Anterior cingulate cortex (tissue), 58 donors: ENCODE data around the gene SIRT2.
A peak's percentile ranks its signal among the peaks of the same experiment; 100 is the strongest.

Source experiments
- DNase-seq, 58 donors: peaks; one replicate each; lab custom pipeline; 2025; lab: John Stamatoyannopoulos, UW

SIRT2 gene

DNA sequence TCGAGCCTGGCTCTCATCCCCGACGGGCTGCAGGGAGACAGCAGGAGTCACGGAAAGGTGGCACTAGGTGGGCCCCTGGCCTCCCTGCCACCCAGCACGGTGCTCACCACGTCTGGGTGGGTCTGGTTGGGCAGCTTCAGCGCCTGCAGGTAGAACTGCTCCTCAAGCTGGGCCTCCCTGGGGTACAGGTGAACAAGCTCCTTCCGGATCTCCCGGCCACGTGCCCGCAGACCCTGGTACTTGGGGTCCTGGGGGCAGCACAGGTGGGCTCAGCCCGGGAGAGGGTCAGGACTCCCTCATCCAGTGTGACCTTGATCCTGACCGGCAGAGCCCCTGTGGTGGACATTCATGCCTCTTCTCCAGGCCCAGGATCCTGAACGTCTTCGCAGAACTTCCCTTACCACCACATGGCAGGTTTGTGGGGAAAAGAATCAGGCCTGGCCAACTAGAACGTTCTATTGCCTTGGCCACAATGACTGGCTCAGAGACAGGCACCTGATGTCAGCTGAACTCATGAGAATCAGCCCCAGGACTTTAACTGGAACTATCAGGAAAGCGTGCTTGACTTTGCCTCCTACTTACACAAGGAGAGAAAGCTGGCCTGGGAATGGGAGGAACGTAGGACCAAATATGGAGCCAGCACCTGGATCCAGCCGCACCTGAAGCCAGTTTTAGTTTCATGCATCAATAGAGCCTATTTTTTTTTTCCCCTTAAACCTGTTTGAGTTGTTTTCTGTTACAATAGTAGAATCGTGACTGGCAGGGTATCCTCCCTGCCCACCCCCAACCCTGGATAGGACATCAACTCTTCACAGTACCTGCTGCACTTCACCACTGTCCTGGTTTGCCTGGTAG, 22.2 kb upstream of the SIRT2 start:
- DNase-seq = no peak

DNA sequence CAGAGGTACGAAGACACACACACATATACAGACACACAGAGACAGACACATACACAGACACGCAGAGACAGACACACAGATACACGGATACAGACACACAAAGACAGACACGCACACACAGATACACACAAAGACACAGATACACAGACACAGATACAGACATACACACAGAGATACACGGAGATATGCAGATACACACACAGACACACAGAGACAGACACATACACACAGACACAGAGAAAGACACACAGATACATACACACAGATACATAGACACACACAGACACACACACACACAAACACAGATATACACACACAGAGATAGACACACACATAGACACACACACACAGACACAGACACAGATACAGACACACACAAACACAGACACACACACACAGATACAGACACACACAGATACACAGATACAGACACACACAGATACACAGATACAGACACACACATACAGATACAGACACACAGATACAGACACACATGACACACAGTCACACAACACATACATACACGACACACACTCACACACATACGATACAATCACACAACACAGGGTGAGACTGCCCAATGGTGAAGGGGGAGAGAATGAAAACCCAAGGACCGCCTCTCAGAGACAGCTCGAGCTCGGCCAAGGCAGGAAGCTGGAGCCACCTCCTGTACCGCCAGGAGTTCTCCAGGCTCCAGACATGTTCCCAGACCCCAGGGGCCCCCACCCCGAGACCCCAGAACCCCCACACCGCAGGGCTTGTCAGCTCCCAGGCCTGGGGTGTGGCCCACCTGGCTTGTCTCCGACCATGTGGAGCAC, 21.4 kb upstream of the SIRT2 start:
- no peak for DNase-seq

DNA sequence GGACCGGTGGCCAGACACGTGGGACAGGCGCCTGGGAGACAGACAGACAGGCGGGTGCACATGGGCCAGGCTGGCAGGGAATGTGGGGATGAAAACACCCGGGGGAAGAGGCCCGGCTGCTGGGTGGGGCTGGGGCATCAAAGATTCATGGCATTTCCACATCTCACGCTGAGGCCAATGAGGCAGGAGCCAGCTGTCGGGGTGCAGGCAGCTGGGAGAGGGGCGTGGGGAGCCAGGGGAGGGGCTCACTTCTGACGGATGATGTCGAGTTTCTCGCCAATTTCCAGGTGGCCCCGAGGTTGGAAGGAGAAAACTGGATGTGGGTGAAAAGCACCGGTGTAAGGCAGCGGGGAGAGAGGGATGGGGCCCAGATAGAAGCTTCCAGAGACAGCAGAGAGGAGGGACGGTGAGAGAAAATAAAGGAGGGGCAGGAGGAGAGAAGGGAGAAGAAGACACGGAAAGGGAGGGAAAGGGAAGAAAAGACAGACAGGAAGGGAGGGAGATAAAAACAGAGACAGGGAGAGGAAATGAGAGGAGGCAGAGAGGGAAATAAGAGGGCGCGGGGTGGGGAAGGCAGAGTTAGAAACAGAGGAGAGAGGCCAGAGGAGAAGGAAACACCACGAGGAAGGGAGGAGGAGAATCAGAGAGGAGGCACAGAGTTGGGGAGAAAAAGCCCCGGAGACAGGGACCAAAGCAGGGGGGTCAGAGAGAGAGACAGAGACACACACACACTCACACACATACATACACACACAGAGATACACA, 20.6 kb upstream of the SIRT2 start:
- no peak for DNase-seq

DNA sequence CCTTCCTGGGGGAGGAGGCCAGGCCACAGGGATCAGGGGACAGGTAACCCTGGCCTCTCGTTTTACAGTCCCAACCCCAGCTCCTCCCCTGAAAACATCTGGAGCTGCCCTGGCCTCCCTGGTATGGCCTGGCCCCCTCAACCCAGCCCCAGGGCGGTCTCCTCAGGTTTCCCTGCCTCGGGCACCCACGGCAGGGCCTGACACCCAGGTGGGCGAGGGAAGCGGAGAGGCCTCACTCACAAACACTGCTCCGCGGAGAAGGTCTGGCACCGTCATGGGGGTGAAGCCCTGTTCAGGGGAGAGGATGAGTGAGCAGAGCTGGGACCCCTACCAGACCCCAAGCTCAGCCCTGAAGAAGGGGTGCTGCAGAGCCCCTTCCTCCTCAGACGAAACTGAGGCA, 19.1 kb upstream of the SIRT2 start:
- no peak for DNase-seq

DNA sequence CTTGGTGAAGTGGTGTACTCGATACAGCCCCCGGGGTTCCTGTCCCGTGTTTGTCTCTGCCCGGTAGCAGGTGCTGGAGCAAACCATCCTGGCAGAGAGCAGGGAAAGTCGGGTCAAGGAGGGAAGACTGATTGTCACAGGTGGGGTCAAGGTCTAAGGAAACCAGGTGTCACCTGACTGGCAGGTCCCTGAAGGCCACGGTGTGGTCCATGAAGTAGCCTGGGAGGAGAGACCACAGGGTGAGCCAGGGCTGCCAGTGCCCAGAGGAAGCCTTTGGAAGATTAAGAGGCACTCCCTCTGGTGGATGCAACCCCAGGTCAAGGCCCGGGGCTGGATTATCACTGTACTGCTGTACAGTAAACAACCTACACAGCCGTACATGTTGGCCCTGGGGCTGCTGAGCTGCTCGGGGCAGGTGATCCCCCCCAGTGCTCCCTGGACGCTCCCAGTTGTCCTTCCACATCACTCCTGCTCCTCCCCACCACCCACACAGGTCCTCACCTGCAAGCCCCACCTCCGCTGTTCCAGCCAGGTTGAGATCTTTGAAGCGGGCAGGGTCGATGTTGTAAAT, 18.6 kb upstream of the SIRT2 start:
- DNase-seq = no peak

DNA sequence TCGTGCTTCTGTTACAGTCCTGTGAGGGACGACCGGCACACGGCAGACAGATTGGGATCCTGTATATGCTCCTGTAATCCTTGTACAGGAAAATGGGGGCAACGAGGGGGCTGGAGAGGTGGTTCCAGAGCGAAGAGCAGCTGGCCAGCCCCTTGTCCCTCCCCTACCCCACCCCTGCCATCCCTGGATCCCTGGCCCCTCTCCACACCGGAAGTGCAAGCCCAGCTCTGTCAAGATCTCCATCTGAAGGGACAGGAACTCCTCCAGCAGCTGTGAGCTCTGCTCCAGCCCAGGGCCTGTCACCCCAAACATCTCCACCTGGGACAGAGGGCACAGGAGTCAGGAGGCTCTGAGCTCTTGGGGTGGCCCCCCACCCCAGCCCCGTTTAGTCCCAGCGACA, 18.1 kb upstream of the SIRT2 start:
- no peak for DNase-seq

DNA sequence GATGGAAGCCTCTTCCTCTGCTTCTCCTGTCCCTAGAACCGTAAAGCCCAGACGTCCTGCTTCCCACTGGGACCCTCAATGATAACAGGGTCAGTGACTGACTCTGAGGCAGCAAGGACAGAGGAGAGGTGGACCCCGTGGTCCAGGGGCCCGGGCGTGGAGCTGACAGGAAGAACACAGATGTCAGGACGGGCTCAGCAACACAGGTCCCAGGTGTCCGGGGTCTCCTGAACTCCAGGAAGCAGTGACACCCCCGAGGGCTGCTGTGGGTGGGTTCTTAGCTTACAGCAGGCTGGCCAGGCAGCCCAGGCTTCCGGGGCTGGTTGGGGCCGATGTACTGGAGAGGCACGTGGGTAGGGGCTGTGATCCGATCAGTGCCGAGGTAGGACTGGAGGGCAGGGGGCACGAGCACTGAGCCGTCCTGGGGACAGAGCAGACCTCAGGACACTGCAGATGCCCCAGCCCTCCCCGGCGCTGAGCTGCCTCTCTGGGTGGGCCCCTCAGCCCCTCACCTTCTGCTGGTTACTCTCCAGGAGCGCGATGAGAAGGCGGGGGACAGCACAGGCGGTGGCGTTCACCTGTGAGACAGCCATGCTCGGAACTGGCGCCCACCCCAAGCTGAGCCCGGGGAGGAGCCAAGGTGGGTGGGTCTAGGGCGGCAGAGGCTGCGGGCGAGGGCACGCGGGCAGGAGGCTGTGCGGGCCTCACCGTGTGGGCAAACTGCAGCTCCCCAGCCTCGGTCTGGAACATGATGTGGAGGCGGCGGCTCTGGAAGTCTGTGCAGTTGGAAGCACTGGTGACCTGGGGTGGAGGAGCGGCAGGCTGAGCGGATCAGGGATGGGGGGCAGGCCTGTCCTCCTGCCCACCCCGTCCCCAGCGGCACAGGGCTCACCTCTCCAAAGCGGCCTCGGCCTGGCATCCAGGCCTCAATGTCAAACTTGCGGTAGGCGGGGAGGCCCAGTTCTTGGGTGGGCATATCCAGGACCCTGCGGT, 16.2 kb upstream of the SIRT2 start:
- no peak for DNase-seq

DNA sequence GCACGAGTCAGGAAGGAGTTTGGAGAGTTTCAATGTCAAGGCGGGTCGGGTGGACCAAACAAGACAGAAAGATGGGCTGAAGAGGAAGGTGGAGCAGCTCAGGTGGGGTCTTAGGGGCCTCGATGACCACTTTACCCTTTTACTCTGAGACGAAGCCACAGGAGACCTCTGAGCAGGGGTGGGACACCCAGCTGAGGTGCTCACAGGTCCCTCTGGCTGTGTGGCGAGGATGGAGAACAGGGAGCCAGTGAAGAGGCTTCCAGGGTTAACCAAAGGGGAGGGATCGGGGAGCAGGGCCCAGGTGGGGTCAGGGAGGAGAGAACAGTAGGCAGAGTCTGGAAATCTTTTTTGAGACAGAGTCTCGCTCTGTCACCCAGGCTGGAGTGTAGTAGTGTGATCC, 14.5 kb upstream of the SIRT2 start:
- DNase-seq = no peak

DNA sequence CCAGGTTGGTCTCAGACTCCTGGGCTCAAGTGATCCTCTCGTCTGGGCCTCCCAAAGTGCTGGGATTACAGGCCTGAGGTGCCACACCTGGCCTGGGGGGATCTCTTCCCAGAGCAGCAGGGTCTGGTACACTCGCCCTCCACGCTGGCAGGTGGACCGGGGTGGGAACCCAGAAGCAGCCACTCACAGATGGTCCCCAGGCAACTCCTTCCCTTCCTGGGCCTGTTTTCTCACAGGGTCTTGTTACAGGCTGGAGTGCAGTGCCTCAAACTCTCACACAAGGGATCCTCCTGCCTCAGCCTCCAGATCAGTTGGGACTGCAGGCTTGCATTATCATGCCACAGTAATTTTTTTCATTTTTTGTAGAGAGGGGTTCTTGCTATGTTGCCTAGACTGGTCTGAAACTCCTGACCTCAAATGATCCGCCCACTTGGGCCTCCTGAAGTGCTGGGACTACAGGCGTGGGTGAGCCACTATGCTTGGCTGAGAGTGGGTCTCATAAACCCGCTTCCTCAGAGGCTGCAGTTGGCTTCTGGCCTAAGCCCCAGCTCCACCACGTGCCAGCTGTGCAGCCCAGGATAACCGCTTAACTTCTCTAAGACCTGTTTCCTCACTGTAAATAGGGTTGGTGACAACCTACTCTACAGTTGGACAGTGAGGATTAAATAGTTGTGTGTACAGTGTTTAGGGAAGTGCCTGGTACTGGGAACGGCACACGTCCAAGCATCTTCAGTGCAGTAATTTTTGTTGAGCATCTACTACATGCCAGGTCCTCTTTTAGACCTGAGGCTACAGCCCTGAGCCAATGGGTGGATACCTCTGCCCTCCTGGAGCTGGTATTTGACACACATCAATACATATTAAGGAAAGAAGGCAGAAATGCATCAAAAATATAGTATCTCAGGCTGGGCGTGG, 13.4 kb upstream of the SIRT2 start:
- no peak for DNase-seq

DNA sequence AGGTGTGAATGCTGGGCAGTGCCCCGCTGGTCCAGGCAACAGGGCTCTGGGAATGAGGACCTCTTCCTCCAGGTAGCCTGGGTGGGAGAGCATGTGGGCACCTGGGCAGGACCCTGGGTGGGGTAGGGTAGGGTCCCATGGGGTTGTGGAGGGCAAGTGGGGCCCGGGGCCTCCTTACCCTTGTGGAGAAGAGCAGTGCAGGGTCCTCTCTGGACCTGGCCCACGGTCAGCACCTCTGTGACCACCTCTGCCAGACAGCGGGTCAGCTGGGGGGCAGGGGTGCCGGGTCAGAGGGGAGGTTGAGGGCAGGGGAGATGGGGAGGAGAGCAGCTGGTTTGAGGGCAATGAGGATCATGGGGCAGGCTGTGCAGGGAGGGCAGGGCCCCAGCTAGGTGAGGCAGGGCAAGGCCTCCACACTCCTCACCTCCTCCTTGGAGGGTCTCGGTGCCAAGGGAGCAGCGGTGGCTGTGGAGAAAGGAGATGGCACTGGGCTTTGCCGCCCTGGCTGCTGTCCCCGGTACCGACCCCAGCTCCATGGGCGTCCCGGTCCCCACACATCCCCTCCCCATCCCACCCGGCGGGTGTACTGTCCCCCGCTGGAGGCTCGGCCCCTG, 12.1 kb upstream of the SIRT2 start:
- DNase-seq = no peak

DNA sequence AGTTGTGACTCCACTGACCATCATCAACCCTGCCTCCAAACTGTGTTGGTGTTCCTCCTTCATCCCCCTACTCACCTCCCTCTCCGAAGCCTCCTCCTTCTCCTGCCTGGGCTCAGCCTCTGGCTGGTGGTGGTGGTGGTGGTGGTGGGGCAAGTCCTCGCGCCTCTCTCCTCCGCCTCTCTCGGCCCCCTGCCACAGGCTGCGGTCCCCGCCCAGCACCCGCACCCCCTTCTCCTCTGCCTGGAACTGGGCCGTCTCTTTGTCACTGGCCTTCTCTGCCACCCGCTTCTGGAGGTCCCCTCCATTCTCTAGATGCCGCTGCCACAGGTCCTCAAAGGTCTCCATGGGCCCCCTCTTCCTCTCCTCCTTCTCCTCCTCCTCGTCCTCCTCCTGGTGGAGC, 11.1 kb upstream of the SIRT2 start:
- no peak for DNase-seq

DNA sequence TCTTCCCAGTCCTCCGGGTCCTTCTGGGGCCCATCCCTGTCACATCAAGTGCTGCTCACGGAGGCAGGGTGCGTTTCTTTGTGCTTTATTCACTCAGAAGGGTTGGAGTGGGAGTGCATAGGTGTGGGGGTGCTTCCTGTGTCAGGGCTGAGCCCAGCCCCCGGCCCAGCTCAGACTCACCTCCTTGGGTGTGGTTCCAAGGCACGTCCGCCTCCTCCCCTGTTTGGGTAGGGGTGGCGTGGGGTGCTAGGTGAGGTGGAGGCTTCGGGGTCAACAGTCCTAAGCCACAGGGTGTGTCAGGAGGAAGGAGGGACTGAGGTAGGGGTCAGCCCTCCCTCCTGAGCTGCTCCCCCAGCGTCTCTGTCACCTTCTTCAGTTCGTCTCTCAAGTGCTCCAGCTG, 9.5 kb upstream of the SIRT2 start:
- peak in 1 of 58 donors; percentile 24 for DNase-seq

DNA sequence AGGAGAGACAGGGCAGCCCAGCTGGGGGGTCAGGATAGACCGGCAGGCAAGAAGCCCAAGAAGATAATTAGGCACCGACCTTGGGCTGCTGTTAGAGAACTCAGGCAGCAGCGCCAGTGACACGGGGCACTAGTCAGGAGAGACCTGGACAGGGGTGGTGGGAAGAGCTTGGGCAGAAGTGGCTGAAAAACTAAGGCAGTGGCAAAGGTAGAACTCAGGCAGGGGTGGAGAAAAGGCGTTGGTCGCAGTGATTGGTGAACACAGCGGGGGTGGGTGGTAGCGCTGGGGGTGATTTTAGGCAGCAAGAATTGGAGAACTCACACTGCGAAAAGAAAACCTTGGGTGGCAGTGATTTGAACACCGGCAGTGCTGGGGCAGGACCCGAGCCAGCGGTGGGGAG, 8.3 kb upstream of the SIRT2 start:
- DNase-seq = no peak

DNA sequence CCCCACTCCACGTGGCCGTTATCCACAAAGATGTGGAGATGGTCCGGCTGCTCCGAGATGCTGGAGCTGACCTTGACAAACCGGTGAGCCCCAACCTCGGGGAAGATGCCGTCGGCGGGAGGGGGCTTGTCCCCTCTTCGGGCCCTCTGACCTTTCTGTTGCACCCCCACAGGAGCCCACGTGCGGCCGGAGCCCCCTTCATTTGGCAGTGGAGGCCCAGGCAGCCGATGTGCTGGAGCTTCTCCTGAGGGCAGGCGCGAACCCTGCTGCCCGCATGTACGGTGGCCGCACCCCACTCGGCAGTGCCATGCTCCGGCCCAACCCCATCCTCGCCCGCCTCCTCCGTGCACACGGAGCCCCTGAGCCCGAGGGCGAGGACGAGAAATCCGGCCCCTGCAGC, 7.8 kb upstream of the SIRT2 start:
- no peak for DNase-seq

DNA sequence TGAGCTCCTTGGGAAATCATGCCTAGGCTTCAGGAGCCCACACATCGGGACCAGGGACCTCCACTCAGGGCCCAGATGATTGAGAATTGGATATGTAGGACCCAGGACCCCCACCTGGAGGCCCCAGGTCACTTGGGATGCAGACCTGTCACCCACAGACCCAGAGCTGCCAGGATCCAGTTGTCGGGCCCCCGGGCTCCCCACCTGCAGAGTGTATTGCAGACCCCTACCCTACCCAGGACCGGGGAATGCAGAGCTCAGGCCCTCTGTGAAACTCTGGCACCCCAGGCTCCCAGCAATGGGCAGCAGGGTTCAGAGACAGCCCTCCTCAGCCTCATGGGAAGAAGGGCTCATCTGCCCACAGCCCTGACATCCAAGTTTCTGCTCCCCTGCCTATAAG, 6.2 kb upstream of the SIRT2 start:
- DNase-seq = no peak

DNA sequence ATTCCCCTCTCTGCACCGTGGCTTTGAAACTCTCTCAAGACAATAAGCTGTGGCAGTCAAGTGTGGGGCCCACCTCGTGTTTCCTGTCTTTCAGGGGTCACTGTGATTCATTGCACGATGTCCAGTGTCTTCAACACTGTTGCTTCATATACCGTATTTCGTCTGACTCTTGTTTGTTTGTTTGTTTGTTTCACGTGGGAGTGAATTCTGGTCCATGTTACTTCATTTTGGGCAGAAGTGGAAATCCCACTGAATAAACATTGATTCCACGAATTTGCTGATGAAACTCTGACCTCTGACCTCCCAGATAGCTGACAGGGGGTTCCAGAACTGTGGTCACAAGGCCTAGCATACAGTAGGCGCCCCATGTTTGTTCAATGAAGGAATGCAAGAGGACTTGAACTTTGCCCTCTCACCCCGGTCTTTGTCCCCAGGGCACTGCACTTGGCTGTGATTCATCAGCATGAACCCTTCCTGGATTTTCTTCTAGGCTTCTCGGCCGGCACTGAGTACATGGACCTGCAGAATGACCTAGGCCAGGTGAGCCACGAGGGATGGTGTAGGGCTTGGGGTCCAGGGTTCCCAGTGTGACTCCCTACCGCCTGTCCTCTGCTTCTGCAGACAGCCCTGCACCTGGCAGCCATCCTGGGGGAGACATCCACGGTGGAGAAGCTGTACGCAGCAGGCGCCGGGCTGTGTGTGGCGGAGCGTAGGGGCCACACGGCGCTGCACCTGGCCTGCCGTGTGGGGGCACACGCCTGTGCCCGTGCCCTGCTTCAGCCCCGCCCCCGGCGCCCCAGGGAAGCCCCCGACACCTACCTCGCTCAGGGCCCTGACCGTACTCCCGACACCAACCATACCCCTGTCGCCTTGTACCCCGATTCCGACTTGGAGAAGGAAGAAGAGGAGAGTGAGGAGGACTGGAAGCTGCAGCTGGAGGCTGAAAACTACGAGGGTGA, 5.4 kb upstream of the SIRT2 start:
- no peak for DNase-seq

DNA sequence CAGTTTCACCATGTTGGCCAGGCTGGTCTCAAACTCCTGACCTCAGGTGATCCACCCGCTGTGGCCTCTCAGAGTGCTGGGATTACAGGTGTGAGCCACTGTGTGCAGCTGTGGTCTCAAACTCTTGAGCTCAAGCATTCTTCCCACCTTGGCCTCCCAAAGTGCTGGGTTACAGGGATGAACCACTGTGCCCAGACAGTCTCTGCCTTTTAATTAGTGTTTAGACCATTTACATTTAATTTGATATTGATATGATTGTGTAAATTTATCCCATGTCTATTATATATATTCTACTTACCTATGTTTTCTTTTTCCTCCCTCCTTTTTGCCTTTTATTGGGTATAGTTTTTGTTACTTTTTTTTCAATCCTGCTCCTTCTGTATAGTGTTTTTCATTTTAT, 2.3 kb upstream of the SIRT2 start:
- no peak for DNase-seq
